OCI-LY7 (cell line): ENCODE results near the gene ZNF423.

Experiments
- EZH2phosphoT487 ChIP-seq: fragments of 200-600 bp; sonication (generic); IDR thresholded peaks from 2 replicates; pipeline ENCODE4 v1.6.1; 2018; ENCODE audit warnings: low read depth, borderline replicate concordance, mild to moderate bottlenecking, mixed run types, antibody characterized with exemption, low read length, moderate library complexity, mixed read lengths
- TF ChIP-seq, protein P1 (sequence below): fragments of 200-600 bp; sonication (generic); conservative IDR thresholded peaks from 2 replicates; pipeline ENCODE4 v1.5.1; 2014; ENCODE audit warnings: mild to moderate bottlenecking, antibody characterized with exemption, low read length, moderate library complexity, mixed read lengths

DNA sequence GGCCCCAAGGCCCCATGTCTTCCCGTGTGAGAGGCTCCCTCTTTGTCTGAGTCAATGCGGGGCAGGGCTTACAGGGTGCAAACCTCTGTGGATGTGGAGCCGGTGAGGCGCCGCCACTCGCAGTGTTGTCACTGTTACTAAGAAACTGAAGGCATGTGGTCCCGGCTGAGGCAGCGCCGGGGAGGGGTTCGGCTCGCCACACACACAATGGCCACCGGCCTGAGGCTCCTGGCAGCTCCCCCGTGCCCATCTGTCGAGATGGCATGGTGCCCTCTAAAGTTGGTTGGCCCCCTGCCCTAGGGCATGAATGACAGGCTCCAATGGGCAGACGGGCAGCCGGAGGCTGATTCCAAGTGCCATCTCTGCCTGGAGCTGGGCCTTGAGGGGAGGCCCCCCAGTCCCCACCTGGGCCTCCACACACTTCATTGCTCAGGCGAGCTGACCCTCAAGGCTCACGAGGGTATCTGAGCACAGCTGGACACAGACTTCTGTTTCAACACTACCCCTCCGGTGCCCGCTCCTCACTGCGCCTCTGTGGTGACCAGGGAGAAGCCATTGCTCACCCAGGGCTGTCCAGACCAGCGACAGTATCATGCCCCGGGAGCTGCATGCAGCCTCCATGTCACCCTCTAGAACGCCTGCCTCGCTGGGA, 345.1 kb downstream of the ZNF423 start:
- TF ChIP-seq, protein P1, sequence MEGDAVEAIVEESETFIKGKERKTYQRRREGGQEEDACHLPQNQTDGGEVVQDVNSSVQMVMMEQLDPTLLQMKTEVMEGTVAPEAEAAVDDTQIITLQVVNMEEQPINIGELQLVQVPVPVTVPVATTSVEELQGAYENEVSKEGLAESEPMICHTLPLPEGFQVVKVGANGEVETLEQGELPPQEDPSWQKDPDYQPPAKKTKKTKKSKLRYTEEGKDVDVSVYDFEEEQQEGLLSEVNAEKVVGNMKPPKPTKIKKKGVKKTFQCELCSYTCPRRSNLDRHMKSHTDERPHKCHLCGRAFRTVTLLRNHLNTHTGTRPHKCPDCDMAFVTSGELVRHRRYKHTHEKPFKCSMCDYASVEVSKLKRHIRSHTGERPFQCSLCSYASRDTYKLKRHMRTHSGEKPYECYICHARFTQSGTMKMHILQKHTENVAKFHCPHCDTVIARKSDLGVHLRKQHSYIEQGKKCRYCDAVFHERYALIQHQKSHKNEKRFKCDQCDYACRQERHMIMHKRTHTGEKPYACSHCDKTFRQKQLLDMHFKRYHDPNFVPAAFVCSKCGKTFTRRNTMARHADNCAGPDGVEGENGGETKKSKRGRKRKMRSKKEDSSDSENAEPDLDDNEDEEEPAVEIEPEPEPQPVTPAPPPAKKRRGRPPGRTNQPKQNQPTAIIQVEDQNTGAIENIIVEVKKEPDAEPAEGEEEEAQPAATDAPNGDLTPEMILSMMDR = no peak
- no peak for TF ChIP-seq EZH2phosphoT487
